ENCODE results near the gene CFAP47.

DNA sequence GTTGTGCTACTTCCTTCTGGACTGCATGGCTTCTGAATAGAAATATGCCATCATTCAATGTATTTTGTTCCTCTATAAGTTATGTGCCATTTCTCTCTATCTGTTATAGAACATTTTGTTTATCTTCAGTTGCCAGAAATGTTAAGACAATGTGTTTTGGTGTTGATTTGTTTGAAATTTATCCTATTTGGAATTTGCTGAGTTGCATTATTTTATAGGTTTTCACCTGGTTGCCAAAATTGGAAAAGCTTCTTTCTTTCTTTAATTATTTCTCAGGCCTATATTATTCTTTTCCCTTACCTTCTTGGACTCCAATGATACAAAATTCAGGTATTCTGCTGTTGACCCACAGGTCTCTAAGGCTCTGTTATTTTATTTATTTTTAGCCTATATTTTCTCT, 33.4 kb upstream of the CFAP47 start:
- TF ChIP-seq POLR2AphosphoS5 (IDR thresholded peaks at IDR 0.05; ENCODE audit: borderline replicate concordance, low read depth, low read length), result no peak
- TF ChIP-seq EZH2 (IDR thresholded peaks at IDR 0.05), result no peak
- no peak for TF ChIP-seq FOXP2 (optimal IDR thresholded peaks at IDR 0.05; ENCODE audit: control extremely low read depth, extremely low read length, insufficient read depth)
